GM10248 (cell line): ENCODE results near the gene CLEC16A.

Source experiments
- CTCF ChIA-PET: fragments of 300-600 bp; sonication (Branson Sonifier 250); formaldehyde crosslinking; extraction: SDS; loops from one replicate; lab custom pipeline; 2021; ENCODE audit warnings: antibody characterized with exemption; lab: Yijun Ruan, JAX
- POLR2A ChIA-PET: fragments of 350-650 bp; sonication (Branson Sonifier 250); formaldehyde crosslinking; extraction: SDS; loops from one replicate; lab custom pipeline; 2020; ENCODE audit warnings: antibody characterized with exemption; lab: Yijun Ruan, JAX
- DNase-seq: peaks from one replicate; pipeline ENCODE4 v3.0.0; 2012; ENCODE audit errors: extremely low spot score
- TF ChIP-seq, protein P1 (sequence below): IDR thresholded peaks from 2 replicates; pipeline ENCODE4 v1.5.1; 2012; ENCODE audit warnings: mild to moderate bottlenecking, low read depth; ENCODE audit errors: extremely low read depth, missing control alignments, control extremely low read depth

Gene CLEC16A

DNA sequence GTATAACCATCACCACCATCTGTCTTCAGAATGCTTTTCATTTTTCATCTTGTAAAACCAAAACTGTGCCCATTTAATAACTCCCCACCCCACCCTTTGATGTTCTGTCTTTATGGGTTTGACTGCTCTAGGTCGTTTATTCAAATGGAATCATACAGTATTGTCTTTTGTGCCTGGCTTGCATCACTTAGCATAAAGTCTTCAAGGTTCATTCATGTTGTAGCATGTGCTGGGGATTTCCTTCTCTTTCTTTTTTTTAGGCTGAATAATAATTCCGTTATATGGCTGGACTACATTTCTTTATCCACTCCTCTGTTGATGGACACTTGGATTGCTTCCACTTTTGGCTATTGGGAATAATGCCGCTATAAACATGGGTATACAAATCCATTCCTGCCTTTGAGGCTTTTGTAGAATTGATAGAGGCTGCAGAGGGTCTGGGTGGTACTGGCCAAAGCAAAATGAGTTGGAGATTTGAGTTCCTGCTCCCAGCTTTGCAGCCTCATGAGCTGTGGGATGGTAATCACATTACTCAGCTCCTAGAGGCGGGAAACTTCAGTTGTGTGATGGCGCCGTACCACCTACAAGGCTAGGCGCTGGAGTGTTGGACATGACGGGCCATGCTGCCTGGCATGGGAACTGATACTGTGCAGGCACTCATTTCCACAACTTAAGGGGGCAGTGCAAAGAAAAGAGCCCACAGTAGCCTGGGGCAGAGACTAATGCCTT is 64.8 kb downstream of the CLEC16A start:
- ChIA-PET POLR2A (no interaction called here), CTCF (no interaction called here)
- no peak for DNase-seq
- TF ChIP-seq, protein P1, sequence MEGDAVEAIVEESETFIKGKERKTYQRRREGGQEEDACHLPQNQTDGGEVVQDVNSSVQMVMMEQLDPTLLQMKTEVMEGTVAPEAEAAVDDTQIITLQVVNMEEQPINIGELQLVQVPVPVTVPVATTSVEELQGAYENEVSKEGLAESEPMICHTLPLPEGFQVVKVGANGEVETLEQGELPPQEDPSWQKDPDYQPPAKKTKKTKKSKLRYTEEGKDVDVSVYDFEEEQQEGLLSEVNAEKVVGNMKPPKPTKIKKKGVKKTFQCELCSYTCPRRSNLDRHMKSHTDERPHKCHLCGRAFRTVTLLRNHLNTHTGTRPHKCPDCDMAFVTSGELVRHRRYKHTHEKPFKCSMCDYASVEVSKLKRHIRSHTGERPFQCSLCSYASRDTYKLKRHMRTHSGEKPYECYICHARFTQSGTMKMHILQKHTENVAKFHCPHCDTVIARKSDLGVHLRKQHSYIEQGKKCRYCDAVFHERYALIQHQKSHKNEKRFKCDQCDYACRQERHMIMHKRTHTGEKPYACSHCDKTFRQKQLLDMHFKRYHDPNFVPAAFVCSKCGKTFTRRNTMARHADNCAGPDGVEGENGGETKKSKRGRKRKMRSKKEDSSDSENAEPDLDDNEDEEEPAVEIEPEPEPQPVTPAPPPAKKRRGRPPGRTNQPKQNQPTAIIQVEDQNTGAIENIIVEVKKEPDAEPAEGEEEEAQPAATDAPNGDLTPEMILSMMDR: no peak

DNA sequence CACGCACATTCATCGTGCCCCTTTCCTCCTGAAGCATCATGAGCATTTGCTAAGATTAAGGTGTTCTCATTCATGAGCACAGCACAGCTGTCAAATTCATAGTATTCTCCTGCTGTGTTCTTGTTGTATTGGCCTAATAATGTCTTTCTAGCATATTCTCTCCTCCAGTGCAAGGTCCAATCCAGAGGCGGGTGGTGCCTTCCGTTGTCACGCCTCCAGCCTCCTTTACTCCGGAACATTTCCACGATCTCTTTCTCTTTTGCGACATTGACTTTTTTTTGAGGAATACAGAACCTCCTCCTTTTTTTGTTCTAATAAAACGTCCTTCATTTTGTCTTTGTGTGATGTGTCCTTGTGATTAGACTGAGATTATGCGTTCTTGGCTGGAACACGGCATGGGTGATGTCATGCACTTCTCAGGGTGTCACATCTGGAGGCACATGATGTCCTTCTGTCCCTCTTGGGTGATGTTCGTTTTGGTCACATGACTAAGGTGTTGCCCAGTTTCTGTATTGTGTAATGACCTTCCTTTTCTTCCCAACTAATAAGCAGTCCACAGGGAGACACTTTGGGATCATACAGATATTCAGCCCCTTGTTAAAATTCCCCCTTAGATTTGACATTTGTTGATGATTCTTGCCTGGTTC is 66.3 kb downstream of the CLEC16A start:
- TF ChIP-seq, protein P1: no peak
- no peak for DNase-seq
- CTCF ChIA-PET: no interaction called here
- POLR2A ChIA-PET: interaction anchor here (0.5 kb wide), 1 partner anchor 246 kb away, joined by 4 read pairs; no protein-coding TSS in a partner anchor

DNA sequence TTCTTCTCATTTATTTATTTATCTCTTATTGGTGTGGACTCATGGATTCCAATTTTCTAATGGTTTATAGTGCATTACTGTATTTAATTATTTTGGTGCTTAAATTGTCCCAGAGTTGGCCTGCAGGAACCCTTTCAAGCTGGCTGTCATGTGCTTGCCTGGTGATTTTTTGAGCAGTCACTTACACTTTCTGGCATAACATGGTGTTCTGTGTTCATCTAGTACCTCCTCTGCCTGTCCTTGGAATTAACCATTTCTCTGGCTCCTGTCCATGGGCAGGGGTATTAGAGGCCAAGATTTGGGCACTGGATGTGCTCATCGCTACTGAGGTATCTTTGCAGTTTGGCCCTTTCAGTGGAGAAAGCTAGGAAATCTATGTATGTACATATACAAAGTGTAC is 67.0 kb downstream of the CLEC16A start:
- TF ChIP-seq, protein P1: no peak
- ChIA-PET POLR2A (interaction anchor here (0.5 kb wide), 1 partner anchor 245 kb away, joined by 4 read pairs; no protein-coding TSS in a partner anchor), CTCF (no interaction called here)
- no peak for DNase-seq

DNA sequence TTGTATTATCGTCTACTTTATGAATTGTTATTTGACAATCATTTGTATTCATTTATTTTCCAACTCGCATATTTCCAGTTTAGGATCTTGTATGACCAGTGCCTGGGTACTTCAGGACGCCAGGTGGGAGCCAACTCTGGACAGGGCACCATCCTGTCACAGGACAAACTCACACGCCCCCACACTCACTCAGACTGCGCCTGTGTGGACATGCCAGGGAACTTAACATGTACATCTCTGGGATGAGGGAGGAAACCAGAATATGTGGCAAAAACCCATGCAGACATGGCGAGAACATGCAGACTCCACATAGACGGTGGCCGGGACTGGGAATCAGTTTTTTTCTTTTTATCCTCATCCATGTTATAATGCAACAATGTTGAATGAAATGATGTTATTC is 68.5 kb downstream of the CLEC16A start:
- ChIA-PET CTCF (no interaction called here), POLR2A (no interaction called here)
- TF ChIP-seq, protein P1: no peak
- no peak for DNase-seq

DNA sequence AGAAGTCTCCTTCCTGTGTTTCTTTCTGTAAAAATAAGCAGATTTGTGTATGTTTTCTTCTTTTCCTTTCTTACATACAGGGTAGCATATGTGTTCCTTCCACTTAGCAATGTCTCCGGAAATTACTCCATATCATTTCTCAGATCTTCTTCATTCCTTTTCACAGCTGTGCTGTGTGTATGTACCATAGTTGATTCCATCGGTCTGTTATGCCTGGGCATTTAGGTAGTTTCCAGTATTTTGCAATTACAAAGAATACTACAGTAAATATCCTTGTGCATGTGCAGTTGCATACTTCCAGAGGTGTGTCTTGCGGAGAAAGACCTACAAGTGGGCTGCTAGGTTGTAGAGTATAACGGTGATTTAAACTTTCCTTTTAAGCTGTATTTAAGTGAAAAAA is 69.8 kb downstream of the CLEC16A start:
- TF ChIP-seq, protein P1: no peak
- ChIA-PET CTCF (no interaction called here), POLR2A (no interaction called here)
- no peak for DNase-seq

DNA sequence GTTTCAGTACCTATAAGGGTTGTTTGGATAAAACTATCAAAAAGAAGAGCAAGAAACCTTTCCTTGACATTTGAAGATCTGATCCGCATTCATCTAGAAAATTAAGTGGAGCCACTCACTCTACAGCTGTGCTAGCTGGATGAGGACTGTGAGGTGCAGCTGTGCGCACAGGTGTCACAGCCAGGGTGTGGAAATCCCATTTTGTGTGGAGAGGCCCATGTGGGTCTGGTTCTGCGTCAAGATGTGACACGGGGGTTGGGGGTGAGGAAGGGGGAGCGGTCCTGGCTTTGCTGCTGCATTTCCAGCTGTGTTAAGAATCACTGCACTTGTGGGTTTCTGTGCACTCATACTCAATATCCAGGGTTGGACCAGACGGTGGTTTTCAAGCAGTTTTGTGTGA is 70.7 kb downstream of the CLEC16A start:
- POLR2A ChIA-PET: no interaction called here
- CTCF ChIA-PET: no interaction called here
- TF ChIP-seq, protein P1: no peak
- DNase-seq: no peak
